Measurements from ENCODE around the gene OXSR1.

The OXSR1 gene

DNA sequence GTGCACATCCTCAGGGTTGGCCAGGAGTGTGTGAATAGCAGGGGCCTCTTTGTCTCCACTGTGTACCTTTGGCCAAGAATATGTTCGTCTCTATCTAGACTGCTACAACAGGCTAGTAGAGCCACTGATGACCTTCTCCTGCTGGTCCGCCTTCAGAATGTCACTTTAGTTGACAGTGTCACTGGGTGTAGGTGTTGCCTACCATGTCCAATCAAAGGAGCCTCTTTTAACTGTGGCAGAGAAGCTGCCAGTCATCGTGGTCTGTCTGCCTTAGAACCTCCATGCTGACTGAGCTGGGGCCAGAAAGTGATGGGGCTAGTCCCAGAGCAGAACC, 40.1 kb downstream of the OXSR1 start:
- Histone ChIP-seq H3K4me1 (ENCODE audit: control extremely low read depth in 1 of 4, control insufficient read depth in 4 of 4, insufficient read depth in 4 of 4, low read length in 3 of 4) (peaks cover 0 to 10% (median 2%) of the 10 kb centered on the region in 4 experiments), H3K9me3 (ENCODE audit: control extremely low read depth in 1 of 5, control insufficient read depth in 4 of 5, insufficient read depth in 2 of 5, low read depth in 1 of 5, low read length in 4 of 5) (no peaks in the 10 kb centered on the region), H3K27ac (ENCODE audit: insufficient read depth in 1 of 2, low read depth in 1 of 2, low read length in 2 of 2, poor library complexity in 1 of 2, severe bottlenecking in 2 of 2) (no peak overlapping the region), H3K27me3 (replicated peaks in 2 of 5; ENCODE audit: control insufficient read depth in 4 of 5, insufficient read depth in 5 of 5, low read length in 4 of 5) (no peaks in the 10 kb centered on the region), H3K4me3 (ENCODE audit: control insufficient read depth in 1 of 7, extremely low read depth in 1 of 7, insufficient read depth in 4 of 7, low read depth in 2 of 7, low read length in 6 of 7) (no peak overlapping the region), H3K36me3 (ENCODE audit: control insufficient read depth in 4 of 4, insufficient read depth in 4 of 4, low read length in 3 of 4) (peaks cover 0 to 19% (median 12%) of the 10 kb centered on the region in 4 experiments)
- 93% methylated on average over 3 of the region's 3 CpGs for WGBS (ENCODE audit: insufficient coverage)
- POLR2A ChIA-PET: no interaction called here
- peak in 2 of 3 donors; percentile 38 to 48 for DNase-seq
- CTCF ChIA-PET: interaction anchor here (1.3 to 1.5 kb wide), 2 partner anchors 17 to 18 kb away, joined by 3 to 4 read pairs; no protein-coding TSS in a partner anchor

- 100% methylated on average over 1 of the region's 4 CpGs for WGBS (ENCODE audit: insufficient coverage)
- H3K4me1 ChIP-seq (ENCODE audit: control extremely low read depth in 1 of 4, control insufficient read depth in 4 of 4, insufficient read depth in 4 of 4, low read length in 3 of 4): peaks cover 0 to 10% (median 2%) of the 10 kb centered on the region in 4 experiments
- ChIA-PET CTCF (no interaction called here), POLR2A (no interaction called here)
- H3K27me3 ChIP-seq (replicated peaks in 2 of 5; ENCODE audit: control insufficient read depth in 4 of 5, insufficient read depth in 5 of 5, low read length in 4 of 5): no peaks in the 10 kb centered on the region
- H3K27ac ChIP-seq (ENCODE audit: insufficient read depth in 1 of 2, low read depth in 1 of 2, low read length in 2 of 2, poor library complexity in 1 of 2, severe bottlenecking in 2 of 2): no peak overlapping the region
- no peaks in the 10 kb centered on the region for H3K9me3 ChIP-seq (ENCODE audit: control extremely low read depth in 1 of 5, control insufficient read depth in 4 of 5, insufficient read depth in 2 of 5, low read depth in 1 of 5, low read length in 4 of 5)
- H3K36me3 ChIP-seq (ENCODE audit: control insufficient read depth in 4 of 4, insufficient read depth in 4 of 4, low read length in 3 of 4): peaks cover 0 to 17% (median 10%) of the 10 kb centered on the region in 4 experiments
- no peak for DNase-seq
- H3K4me3 ChIP-seq (ENCODE audit: control insufficient read depth in 1 of 7, extremely low read depth in 1 of 7, insufficient read depth in 4 of 7, low read depth in 2 of 7, low read length in 6 of 7): no peak overlapping the region
Measured at GRCh38 chr3:38207254-38208003, 42.1 kb downstream of the OXSR1 start.

DNA sequence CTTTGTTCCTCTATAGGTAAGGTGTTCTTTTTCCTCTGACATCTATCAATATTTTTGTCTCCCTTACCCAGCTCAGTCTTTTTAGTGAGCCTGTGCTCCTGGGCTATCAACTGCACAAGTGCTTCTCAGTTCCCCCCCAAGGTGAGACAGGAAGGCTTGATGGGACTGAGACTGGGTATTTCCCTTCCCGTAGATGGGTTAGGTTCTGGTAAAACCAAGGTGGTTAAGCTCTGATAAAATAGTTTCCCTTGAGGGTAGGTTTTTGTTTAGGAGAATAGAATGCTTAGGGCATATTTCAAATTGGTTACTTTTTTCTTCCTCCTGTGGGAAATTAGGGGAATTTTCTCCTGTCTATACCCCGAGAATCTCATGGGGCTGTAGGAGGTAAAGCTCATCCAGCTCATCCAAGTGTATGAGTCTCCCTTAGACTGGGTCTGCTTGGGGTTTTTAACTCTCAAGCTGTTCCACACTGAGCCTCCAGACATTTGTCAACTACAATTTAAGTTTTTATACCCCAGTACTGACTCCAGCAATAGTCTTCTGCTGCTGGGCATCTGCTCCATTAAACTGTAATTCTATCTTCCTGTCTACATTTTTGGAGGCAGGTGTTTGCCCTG, 44.9 kb downstream of the OXSR1 start:
- peaks cover 0 to 8% (median 4%) of the 10 kb centered on the region in 4 experiments for H3K36me3 ChIP-seq (ENCODE audit: control insufficient read depth in 4 of 4, insufficient read depth in 4 of 4, low read length in 3 of 4)
- H3K9me3 ChIP-seq (ENCODE audit: control extremely low read depth in 1 of 5, control insufficient read depth in 4 of 5, insufficient read depth in 2 of 5, low read depth in 1 of 5, low read length in 4 of 5): no peaks in the 10 kb centered on the region
- peaks cover 0 to 4% (median 1%) of the 10 kb centered on the region in 4 experiments for H3K4me1 ChIP-seq (ENCODE audit: control extremely low read depth in 1 of 4, control insufficient read depth in 4 of 4, insufficient read depth in 4 of 4, low read length in 3 of 4)
- ChIA-PET CTCF (interaction anchor here (0.9 to 2.4 kb wide), 5 partner anchors 10 to 236 kb away, joined by 3 to 7 read pairs (median 4); no protein-coding TSS in a partner anchor), POLR2A (interaction anchor here (0.7 kb wide), 1 partner anchor 26 kb away, joined by 4 read pairs; no protein-coding TSS in a partner anchor)
- H3K27me3 ChIP-seq (replicated peaks in 2 of 5; ENCODE audit: control insufficient read depth in 4 of 5, insufficient read depth in 5 of 5, low read length in 4 of 5): no peaks in the 10 kb centered on the region
- H3K27ac ChIP-seq (ENCODE audit: insufficient read depth in 1 of 2, low read depth in 1 of 2, low read length in 2 of 2, poor library complexity in 1 of 2, severe bottlenecking in 2 of 2): no peak overlapping the region
- H3K4me3 ChIP-seq (ENCODE audit: control insufficient read depth in 1 of 7, extremely low read depth in 1 of 7, insufficient read depth in 4 of 7, low read depth in 2 of 7, low read length in 6 of 7): no peak overlapping the region
- 86% methylated on average over 1 of the region's 2 CpGs for WGBS (ENCODE audit: insufficient coverage)
- DNase-seq: no peak

DNA sequence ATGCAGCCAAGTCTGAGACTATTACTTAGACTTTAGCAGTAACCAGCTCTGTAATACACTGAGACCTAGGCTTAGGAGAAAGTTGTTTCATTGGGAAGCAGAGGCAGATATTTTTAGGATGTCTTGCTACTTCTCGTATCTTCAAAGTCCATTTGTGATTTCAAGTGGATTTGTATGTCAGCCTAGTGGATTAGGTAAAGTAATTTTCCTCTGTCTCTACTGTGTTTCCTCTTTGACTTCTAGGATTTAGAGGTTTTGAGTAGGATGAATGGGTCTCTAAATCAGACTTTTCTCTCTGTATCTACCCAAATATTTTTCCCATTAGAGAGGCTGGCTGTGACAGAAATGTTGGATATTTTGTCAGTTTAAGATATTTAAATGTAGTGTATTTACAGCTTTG, 46.8 kb downstream of the OXSR1 start:
- Histone ChIP-seq H3K36me3 (ENCODE audit: control insufficient read depth in 4 of 4, insufficient read depth in 4 of 4, low read length in 3 of 4) (peaks cover 0 to 12% (median 6%) of the 10 kb centered on the region in 4 experiments), H3K9me3 (ENCODE audit: control extremely low read depth in 1 of 5, control insufficient read depth in 4 of 5, insufficient read depth in 2 of 5, low read depth in 1 of 5, low read length in 4 of 5) (no peaks in the 10 kb centered on the region), H3K4me1 (ENCODE audit: control extremely low read depth in 1 of 4, control insufficient read depth in 4 of 4, insufficient read depth in 4 of 4, low read length in 3 of 4) (peaks cover 0 to 4% (median 0%) of the 10 kb centered on the region in 4 experiments), H3K27me3 (replicated peaks in 2 of 5; ENCODE audit: control insufficient read depth in 4 of 5, insufficient read depth in 5 of 5, low read length in 4 of 5) (no peaks in the 10 kb centered on the region), H3K27ac (ENCODE audit: insufficient read depth in 1 of 2, low read depth in 1 of 2, low read length in 2 of 2, poor library complexity in 1 of 2, severe bottlenecking in 2 of 2) (no peak overlapping the region), H3K4me3 (ENCODE audit: control insufficient read depth in 1 of 7, extremely low read depth in 1 of 7, insufficient read depth in 4 of 7, low read depth in 2 of 7, low read length in 6 of 7) (no peak overlapping the region)
- no CpG with 5 or more reads among the region's 1 CpG for WGBS (ENCODE audit: insufficient coverage)
- ChIA-PET POLR2A (interaction anchor here (1.0 kb wide), 1 partner anchor 11 kb away, joined by 4 read pairs; no protein-coding TSS in a partner anchor), CTCF (interaction anchor here (2.2 kb wide), 1 partner anchor 28 kb away, joined by 4 read pairs; no protein-coding TSS in a partner anchor)
- DNase-seq: no peak

GRCh38 chr3:38214560-38214959, 49.2 kb downstream of the OXSR1 start:
- DNase-seq: no peak
- Histone ChIP-seq H3K27me3 (replicated peaks in 2 of 5; ENCODE audit: control insufficient read depth in 4 of 5, insufficient read depth in 5 of 5, low read length in 4 of 5) (no peaks in the 10 kb centered on the region), H3K9me3 (ENCODE audit: control extremely low read depth in 1 of 5, control insufficient read depth in 4 of 5, insufficient read depth in 2 of 5, low read depth in 1 of 5, low read length in 4 of 5) (no peaks in the 10 kb centered on the region), H3K4me3 (ENCODE audit: control insufficient read depth in 1 of 7, extremely low read depth in 1 of 7, insufficient read depth in 4 of 7, low read depth in 2 of 7, low read length in 6 of 7) (no peak overlapping the region), H3K36me3 (ENCODE audit: control insufficient read depth in 4 of 4, insufficient read depth in 4 of 4, low read length in 3 of 4) (peaks cover 0 to 14% (median 4%) of the 10 kb centered on the region in 4 experiments), H3K4me1 (ENCODE audit: control extremely low read depth in 1 of 4, control insufficient read depth in 4 of 4, insufficient read depth in 4 of 4, low read length in 3 of 4) (peaks cover 0 to 4% (median 0%) of the 10 kb centered on the region in 4 experiments), H3K27ac (ENCODE audit: insufficient read depth in 1 of 2, low read depth in 1 of 2, low read length in 2 of 2, poor library complexity in 1 of 2, severe bottlenecking in 2 of 2) (no peak overlapping the region)
- WGBS (ENCODE audit: insufficient coverage): no CpG with 5 or more reads among the region's 2 CpGs
- ChIA-PET POLR2A (interaction anchor here (1.0 kb wide), 1 partner anchor 10 kb away, joined by 4 read pairs; no protein-coding TSS in a partner anchor), CTCF (no interaction called here)

- Histone ChIP-seq H3K4me3 (ENCODE audit: control insufficient read depth in 1 of 7, extremely low read depth in 1 of 7, insufficient read depth in 4 of 7, low read depth in 2 of 7, low read length in 6 of 7) (no peak overlapping the region), H3K9me3 (ENCODE audit: control extremely low read depth in 1 of 5, control insufficient read depth in 4 of 5, insufficient read depth in 2 of 5, low read depth in 1 of 5, low read length in 4 of 5) (no peaks in the 10 kb centered on the region), H3K27ac (ENCODE audit: insufficient read depth in 1 of 2, low read depth in 1 of 2, low read length in 2 of 2, poor library complexity in 1 of 2, severe bottlenecking in 2 of 2) (no peak overlapping the region), H3K4me1 (ENCODE audit: control extremely low read depth in 1 of 4, control insufficient read depth in 4 of 4, insufficient read depth in 4 of 4, low read length in 3 of 4) (peaks cover 0 to 7% (median 3%) of the 10 kb centered on the region in 4 experiments), H3K27me3 (replicated peaks in 2 of 5; ENCODE audit: control insufficient read depth in 4 of 5, insufficient read depth in 5 of 5, low read length in 4 of 5) (no peaks in the 10 kb centered on the region), H3K36me3 (ENCODE audit: control insufficient read depth in 4 of 4, insufficient read depth in 4 of 4, low read length in 3 of 4) (peaks cover 0 to 24% (median 13%) of the 10 kb centered on the region in 4 experiments)
- CTCF ChIA-PET: interaction anchor here (1.1 kb wide), 1 partner anchor 9 kb away, joined by 3 read pairs; no protein-coding TSS in a partner anchor
- DNase-seq: no peak
- POLR2A ChIA-PET: no interaction called here
- 98% methylated on average over 3 of the region's 3 CpGs for WGBS (ENCODE audit: insufficient coverage)
Measured at GRCh38 chr3:38219609-38220197, 54.4 kb downstream of the OXSR1 start.
